Measurements from ENCODE around the gene SLC18A2. TPM values are rescaled to one million over a fixed set of nuclear protein-coding genes. Genes with fewer than 3 reads are reported as not detected.
A peak's percentile ranks its signal among the peaks of the same experiment; 100 is the strongest.

The SLC18A2 gene
- total RNA-seq, 1 donor from 2014 or later: 12.0 TPM

- H3K9me3 Mint-ChIP-seq (ENCODE audit: unreplicated experiment): no peaks in the 10 kb centered on the region
- no peak overlapping the region for H3K4me3 Mint-ChIP-seq (ENCODE audit: unreplicated experiment)
- TF ChIP-seq CTCF (IDR thresholded peaks at IDR 0.05; ENCODE audit: partially characterized antibody, unreplicated experiment): peak; percentile 51
- H3K27me3 Mint-ChIP-seq (ENCODE audit: unreplicated experiment): no peaks in the 10 kb centered on the region
- no peak overlapping the region for H3K27ac Mint-ChIP-seq (ENCODE audit: unreplicated experiment)
- H3K4me1 Mint-ChIP-seq (ENCODE audit: low read depth, unreplicated experiment): no peaks in the 10 kb centered on the region
- H3K36me3 Mint-ChIP-seq (ENCODE audit: unreplicated experiment): no peaks in the 10 kb centered on the region
- no peak for DNase-seq
Observed at GRCh38 chr10:117318909-117319308, 78.0 kb downstream of the SLC18A2 start.

DNA sequence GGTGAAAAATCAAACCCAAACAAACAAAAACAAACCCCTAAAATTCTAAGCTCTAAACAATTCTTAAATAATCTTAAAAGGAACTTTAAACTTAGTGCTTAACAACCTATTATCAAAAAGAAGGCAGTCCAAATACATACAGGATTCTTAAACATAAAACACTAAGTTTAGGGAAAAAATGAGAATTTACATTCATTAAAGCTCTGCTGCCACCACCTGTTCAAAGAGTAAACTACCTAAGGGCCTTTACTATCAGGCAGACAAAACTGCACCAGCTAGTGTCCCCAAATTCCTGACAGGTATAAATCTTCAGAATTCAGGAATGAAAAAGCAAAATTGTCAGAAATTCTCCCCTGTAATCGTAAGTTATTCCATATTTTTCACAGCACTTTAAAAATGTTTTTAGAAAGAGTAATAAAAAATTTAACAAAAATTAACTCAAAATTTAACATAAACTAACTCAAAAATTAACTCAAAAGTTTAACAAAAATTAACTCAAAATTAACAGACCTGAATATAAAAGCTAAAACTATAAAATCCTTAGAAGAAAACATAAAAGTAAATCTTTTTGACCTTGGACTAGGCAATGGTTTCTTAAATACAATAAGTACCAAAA is 79.2 kb downstream of the SLC18A2 start:
- peak; percentile 69 for TF ChIP-seq CTCF (IDR thresholded peaks at IDR 0.05; ENCODE audit: partially characterized antibody, unreplicated experiment)

GRCh38 chr10:117322260-117322659 is 81.3 kb downstream of the SLC18A2 start:
- H3K36me3 Mint-ChIP-seq (ENCODE audit: unreplicated experiment): no peaks in the 10 kb centered on the region
- no peaks in the 10 kb centered on the region for H3K4me1 Mint-ChIP-seq (ENCODE audit: low read depth, unreplicated experiment)
- no peaks in the 10 kb centered on the region for H3K27me3 Mint-ChIP-seq (ENCODE audit: unreplicated experiment)
- H3K27ac Mint-ChIP-seq (ENCODE audit: unreplicated experiment): no peak overlapping the region
- H3K9me3 Mint-ChIP-seq (ENCODE audit: unreplicated experiment): no peaks in the 10 kb centered on the region
- TF ChIP-seq CTCF (IDR thresholded peaks at IDR 0.05; ENCODE audit: partially characterized antibody, unreplicated experiment): no peak
- DNase-seq: no peak
- H3K4me3 Mint-ChIP-seq (ENCODE audit: unreplicated experiment): no peak overlapping the region

More for the DNA sequence above, 79.2 kb downstream of the SLC18A2 start:
- no peak overlapping the region for H3K27ac Mint-ChIP-seq (ENCODE audit: unreplicated experiment)
- H3K36me3 Mint-ChIP-seq (ENCODE audit: unreplicated experiment): no peaks in the 10 kb centered on the region
- no peaks in the 10 kb centered on the region for H3K9me3 Mint-ChIP-seq (ENCODE audit: unreplicated experiment)
- no peaks in the 10 kb centered on the region for H3K27me3 Mint-ChIP-seq (ENCODE audit: unreplicated experiment)
- DNase-seq: no peak
- H3K4me1 Mint-ChIP-seq (ENCODE audit: low read depth, unreplicated experiment): no peaks in the 10 kb centered on the region
- no peak overlapping the region for H3K4me3 Mint-ChIP-seq (ENCODE audit: unreplicated experiment)

- no peaks in the 10 kb centered on the region for H3K27me3 Mint-ChIP-seq (ENCODE audit: unreplicated experiment)
- H3K9me3 Mint-ChIP-seq (ENCODE audit: unreplicated experiment): no peaks in the 10 kb centered on the region
- no peak overlapping the region for H3K27ac Mint-ChIP-seq (ENCODE audit: unreplicated experiment)
- H3K4me3 Mint-ChIP-seq (ENCODE audit: unreplicated experiment): no peak overlapping the region
- no peak for TF ChIP-seq CTCF (IDR thresholded peaks at IDR 0.05; ENCODE audit: partially characterized antibody, unreplicated experiment)
- no peaks in the 10 kb centered on the region for H3K36me3 Mint-ChIP-seq (ENCODE audit: unreplicated experiment)
- no peaks in the 10 kb centered on the region for H3K4me1 Mint-ChIP-seq (ENCODE audit: low read depth, unreplicated experiment)
- no peak for DNase-seq
Observed at GRCh38 chr10:117324367-117324766, 83.5 kb downstream of the SLC18A2 start.

DNA sequence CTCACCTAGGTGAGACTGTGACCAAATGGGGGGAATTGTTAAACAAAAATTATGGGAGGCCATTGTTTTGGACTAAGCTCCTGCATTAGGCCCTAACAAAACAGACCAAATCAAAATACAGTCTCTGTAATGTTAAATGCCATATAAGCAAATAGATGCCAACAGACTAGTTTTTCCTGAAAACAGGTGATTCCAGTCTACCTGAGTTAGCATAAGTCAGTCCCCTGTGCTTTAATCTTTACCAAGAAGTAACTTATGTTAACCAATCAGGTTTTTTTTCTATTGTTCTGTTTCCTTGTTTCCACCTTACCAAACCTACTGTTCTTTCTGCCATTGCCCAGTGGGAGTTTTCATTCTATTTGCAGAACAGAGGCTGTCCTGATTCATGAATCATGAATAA is 86.3 kb downstream of the SLC18A2 start:
- no peak for TF ChIP-seq CTCF (IDR thresholded peaks at IDR 0.05; ENCODE audit: partially characterized antibody, unreplicated experiment)
- no peak for DNase-seq
- Mint-ChIP-seq H3K27ac (ENCODE audit: unreplicated experiment) (no peak overlapping the region), H3K4me3 (ENCODE audit: unreplicated experiment) (no peak overlapping the region), H3K27me3 (ENCODE audit: unreplicated experiment) (no peaks in the 10 kb centered on the region), H3K9me3 (ENCODE audit: unreplicated experiment) (peaks cover 2% of the 10 kb centered on the region), H3K36me3 (ENCODE audit: unreplicated experiment) (no peaks in the 10 kb centered on the region), H3K4me1 (ENCODE audit: low read depth, unreplicated experiment) (no peaks in the 10 kb centered on the region)

Other genes with a start within 250 kb of the SLC18A2 start
- 54.8 TPM for gene SHTN1, start 235.9 kb upstream of the SLC18A2 start, total RNA-seq (ENCODE audit: unreplicated experiment)
- gene VAX1, start 102.8 kb upstream of the SLC18A2 start, total RNA-seq (ENCODE audit: unreplicated experiment): 0.27 TPM
- not detected for gene KCNK18, start 43.6 kb upstream of the SLC18A2 start, total RNA-seq (ENCODE audit: unreplicated experiment)
- 23.3 TPM for gene PDZD8, start 134.3 kb downstream of the SLC18A2 start, total RNA-seq (ENCODE audit: unreplicated experiment)